Right ventricle myocardium superior (tissue), 1 donor: ENCODE measurements around the gene EXOC3L2. TPM values are rescaled to one million over a fixed set of nuclear protein-coding genes. Genes with fewer than 3 reads are reported as not detected.
"Not testable (repeated sequence)": the region's sequence is repeated elsewhere in the genome, so short reads cannot be mapped to it uniquely, and the experiment has no call there.

Experiments
- ATAC-seq: fragments of 200-7000 bp; cut with Tn5 transposase; one replicate; pipeline ENCODE4 v1.9.1; 2020; ENCODE audit warnings: mild to moderate bottlenecking; ENCODE audit not compliant: poor library complexity
- DNase-seq: peaks from one replicate; pipeline ENCODE4 v3.0.0-alpha.2; 2020
- intact Hi-C: fragments of 100-400 bp; cut with DNase I; formaldehyde crosslinking; loops from one replicate; pipeline ENCODE4 v1.11.2; 2022
- total RNA-seq: library from RNA; stranded (reverse); fragmentation: NEBNext Ultra II Directional; extraction: Animal tissue kit (Norgen Biotek cat#: 25700); gene quantifications from one replicate; pipeline ENCODE4 v1.2.1, GENCODE V29; 2021
- donor health status: DM: no; HTN: yes; CAD: no; lungs with severe emphysema.

The EXOC3L2 gene
- total RNA-seq, 1 donor from 2014 or later = 1.3 TPM

DNA sequence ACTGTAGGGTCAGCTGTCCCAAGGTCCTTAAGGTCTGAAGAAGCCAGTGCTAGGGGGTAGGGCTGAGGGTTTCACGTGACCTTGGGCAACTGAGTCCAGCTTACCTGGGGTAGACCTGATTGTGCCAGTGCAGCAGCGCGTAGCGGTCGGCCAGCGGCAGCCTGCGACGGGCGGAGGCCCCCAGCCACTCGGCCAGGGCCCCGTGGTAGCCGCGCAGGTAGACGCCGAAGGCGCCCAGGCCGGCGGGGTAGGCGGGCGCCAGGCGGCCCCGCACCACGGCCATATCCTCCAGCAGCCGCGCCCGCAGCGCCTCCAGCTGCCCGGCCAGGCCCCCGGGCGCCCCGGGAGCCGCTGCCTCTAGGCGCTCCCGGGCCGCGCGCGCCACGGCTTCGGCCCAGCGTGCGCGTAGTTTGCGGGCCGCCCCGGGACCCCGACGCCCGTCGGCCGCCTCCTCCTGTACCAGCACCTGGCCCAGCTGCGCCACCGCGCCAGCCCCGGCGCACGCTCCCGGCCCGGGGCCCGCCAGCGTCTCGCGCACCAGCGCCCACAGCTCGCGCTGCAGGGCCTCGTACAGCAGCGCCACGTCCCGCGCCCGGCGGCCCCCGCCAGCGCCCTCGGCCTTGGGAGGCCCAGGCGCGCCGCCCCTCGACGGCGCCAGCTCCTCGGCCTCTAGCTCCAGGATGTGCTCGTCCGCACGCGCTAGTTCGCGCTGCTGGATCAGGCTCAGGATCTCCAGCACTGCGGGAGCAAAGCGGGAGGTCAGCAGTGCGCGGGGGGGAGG is 10.9 kb downstream of the EXOC3L2 start:
- ATAC-seq (no peak), DNase-seq (no peak)
- intact Hi-C loops = no loop called here

DNA sequence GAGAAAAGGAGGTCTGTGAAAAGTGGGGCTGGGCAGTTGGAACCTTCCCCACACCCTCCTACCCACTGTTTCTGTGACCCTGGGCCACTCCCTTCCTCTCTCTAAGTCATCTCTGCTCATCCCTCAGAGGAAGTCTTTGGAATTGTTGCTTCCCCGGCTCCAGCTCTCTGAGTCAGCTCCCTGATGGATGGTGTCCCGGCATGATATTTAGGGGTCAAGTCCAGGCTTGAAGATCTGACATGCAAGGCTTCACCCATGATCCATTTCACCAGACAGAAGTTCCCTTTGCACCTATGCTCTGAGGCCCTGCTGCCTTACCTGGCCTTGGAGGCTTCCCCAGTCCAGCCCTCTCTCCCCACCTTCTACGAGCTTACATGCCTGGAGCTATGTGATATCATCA is 13.3 kb downstream of the EXOC3L2 start:
- ATAC-seq (no peak), DNase-seq (no peak)
- intact Hi-C loops = no loop called here

DNA sequence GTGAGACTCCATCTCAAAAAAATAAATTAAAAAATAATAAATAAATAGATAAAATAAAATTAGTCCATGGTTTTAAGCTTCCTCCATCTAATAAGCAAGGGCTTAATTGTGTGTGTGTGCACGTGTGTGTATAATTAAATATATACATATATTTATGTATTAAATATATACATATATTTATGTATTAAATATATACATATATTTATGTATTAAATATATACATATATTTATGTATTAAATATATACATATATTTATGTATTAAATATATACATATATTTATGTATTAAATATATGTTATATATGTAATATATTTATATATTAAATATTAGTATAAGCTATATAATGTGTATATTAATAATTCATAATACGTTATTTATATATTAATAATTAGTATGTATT is 16.2 kb downstream of the EXOC3L2 start:
- ATAC-seq, DNase-seq, intact Hi-C loops: not testable (repeated sequence)

DNA sequence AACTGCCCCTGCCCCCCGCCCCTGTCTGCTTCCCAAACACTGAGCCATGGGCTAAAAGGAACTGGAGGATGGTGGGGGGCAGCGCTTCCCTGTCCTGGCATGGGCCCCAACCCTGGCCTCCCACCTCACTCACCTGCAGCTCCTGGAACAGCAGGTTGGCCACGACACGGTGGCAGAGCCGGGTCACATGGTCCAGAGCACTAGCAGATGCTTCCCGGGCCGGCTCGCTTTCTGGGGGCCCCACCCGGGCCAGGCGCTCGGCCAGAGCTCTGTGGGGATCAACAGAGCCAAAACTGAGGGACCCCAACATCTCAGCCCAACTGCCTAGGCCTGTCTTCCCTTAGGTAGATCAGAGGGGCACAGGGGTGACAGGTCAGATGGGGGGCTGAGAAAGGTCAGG is 20.6 kb downstream of the EXOC3L2 start:
- intact Hi-C loops = no loop called here
- no peak for DNase-seq
- ATAC-seq = no peak

DNA sequence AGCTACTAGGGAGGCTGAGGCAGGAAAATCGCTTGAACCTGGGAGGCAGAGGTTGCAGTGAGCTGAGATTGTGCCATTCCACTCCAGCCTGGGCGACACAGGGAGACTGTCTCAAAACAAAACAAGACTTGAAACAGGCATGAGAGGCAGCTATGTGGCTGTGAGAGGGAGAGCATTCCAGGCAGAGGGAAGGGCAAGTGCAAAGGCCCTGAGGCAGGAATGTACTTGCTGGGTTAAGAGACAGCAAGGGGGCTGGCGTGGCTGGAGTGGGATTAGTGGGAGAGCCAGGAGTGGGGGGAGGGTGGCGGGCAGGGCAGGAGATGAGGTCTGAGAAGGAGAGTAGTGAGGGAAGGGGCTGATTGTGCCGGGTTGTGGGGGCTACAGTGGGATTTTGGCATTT is 21.3 kb downstream of the EXOC3L2 start:
- DNase-seq (no peak), ATAC-seq (no peak)
- intact Hi-C loops = no loop called here

DNA sequence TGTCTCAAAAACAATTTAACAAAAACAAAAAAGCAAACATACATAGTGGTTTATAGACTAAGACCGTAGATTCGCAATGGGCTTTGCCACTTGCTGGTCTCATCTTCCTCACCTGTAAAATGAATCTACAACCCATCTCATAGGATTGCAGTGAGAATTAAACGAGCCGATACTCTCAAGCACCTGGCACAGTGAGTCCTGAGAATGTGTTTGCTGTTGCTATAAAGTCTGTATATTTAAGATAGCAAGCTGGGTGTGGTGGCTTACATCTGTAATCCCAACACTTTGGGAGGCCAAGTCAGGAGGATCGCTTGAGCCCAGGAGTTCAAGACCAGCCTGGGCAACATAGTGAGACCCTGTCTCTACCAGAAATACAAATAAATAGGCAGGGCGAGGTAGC is 22.5 kb downstream of the EXOC3L2 start:
- intact Hi-C loops = no loop called here
- no peak for DNase-seq
- no peak for ATAC-seq

DNA sequence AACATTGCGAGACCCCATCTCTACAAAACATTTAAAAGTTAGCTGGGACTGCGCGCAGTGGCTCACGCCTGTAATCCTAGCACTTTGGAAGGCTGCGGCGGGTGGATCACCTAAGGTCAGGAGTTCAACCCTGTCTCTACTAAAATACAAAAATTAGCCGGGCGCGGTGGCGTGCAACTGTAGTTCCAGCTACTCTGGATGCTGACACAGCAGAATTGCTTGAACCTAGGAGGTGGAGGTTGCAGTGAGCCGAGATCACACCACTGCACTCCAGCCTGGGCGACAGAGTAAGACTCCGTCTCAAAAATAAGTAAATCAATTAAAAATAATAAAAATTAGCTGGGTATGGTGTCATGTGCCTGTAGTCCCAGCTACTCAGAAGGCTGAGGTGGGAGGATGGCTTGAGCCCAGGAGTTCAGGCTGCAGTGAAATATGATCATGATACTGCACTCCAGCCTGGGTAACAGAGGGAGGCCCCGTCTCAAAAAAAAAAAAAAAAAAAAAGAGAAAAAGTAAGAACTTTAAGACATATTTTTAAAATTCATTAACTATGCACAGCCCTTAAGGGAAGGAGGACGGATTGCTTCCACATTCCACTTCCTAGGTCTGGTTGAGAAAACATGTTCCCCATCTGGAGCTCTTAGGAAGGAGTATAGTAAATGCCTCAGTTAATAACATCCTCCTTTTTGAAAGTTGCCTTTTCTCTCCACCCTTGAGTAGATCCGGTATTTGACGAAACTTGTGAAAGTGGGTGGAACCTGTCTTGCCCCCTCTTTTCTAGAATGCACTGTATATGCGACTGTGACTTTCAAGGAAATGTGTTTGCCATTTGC is 26.1 kb downstream of the EXOC3L2 start:
- no peak for DNase-seq
- intact Hi-C loops = no loop called here
- no peak for ATAC-seq

DNA sequence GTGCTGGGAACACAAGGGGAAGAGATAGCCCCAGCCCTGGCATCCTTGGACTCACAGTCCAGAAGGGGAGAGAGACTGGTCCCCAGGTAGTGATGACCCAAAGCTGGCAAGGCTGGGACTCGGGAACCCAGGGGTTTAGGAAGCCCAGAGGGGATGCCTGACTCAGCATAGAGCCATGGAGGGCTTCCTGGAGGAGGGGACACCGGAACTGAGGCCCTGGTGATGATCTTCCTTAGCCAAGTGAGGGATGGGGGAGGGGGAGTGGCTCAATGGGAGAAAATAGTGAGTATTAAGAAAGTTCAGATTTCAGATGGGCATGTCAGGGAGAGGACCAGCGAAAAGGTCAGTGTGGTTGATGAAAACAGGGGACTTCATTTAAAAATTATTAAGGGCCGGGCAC is 26.8 kb downstream of the EXOC3L2 start:
- intact Hi-C loops = no loop called here
- ATAC-seq (no peak), DNase-seq (peak; percentile 4)

DNA sequence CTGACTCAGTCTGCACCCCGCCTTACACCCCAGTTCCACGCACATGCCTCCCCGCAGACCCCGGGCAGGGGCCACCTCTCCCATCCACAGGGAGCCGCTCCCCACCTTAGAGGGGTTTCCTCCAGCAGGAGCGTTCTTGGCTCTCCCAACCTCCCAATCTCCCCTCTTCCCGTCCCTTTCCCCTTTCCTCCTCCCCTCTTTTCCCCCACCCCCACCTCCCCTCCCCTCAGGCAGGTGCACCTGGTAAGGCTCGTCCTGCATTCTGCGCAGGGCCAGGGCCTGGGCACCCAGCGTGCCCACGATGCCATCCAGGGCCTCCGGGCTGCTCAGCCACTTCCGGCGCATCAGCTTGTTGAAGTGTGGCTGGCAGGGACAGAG is 27.3 kb downstream of the EXOC3L2 start:
- peak; percentile 30 for DNase-seq
- no peak for ATAC-seq
- intact Hi-C loops = no loop called here

DNA sequence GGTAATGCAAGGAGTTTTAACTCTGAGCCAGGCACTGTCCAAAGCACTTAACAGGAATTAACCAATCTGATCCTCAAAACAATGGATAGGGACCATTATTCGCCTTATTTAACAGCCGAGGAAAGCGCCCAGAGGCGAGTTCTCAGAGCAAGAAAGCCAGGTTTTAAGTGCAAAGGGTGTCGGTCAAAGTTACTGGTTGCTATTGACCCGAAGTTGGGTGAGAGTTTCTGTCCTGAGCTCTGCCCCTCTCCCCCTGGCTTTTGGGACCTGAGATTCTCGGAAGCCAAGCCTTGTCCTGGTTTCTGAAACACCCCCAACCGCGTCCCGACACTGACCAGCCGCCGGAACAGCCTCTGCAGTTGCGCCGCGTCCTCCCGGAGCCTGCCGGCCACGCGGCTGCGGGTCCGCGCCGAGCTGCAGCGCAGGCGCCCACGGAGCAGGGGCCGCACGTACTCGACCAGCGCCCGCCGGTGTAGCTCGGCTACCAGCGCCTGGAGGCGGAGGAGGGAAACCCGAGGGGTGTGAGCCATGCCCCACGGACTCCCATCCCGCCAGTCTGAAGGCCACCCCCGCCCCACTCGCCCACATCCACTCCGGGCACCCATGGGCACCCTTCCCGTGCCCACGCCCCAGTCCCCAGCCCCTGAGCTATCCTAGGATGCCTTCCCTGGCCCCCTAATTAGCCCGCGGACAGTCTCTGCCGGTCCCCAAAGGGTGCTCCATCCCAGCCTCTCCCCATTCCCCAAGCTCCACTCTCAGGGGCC is 27.8 kb downstream of the EXOC3L2 start:
- DNase-seq (peak; percentile 18), ATAC-seq (peak; percentile 25)
- intact Hi-C loops = no loop called here

DNA sequence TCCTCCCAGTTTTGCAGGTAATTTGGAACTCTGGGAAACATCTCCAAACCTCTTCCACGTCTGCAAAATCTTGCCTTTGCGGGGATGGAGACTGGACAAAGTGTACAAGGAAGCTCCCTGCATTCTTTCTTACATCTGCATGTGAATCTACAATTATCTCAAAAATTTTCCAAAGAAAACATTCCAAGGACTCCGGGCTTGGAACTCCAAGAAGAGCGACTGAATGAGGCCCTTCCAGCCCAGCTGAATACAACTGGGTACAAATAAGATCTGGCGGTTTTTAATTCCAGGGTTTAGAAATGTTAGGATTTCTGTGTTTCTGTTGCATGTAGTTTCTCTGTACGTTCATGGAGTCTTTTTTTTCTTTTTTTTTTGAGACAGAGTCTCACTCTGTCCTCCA is 28.5 kb downstream of the EXOC3L2 start:
- intact Hi-C loops = no loop called here
- no peak for DNase-seq
- no peak for ATAC-seq

DNA sequence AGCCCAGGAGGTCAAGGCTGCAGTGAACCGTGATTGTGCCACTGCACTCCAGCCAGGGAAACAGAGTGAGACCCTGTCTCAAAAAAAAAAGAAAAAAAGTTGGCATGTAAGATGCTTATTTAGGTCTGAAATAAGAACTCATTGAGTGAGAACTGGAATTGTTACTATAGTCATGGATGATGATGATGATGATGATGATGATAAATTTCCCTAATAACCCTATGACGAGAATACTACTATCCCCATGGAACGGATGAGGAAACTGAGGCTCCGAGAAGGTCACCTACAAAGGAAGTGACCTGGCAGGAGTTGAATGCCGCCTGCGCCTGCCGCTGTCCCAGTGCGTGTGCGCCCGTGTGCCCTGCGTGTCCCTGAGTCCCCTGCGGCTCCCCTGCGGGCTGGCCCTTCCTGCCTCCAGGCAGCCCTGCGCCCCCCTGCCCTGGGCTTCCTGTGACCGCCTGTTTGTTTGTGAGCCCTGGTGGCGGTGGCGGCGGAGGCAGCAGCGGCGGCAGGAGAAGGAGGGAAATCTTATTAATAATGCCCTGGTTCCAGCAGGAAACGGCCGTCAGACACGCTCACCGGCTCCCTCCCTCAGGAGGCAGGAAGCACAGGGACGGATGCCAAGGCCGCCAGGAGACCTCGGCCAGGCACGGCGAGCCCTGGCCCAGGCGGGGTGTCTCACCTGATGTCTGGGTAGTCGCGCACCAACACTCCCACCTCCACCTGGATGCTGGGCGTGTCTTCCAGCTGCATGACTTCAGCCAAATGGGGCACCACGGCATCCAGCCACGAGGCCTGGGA is 29.6 kb downstream of the EXOC3L2 start:
- ATAC-seq = no peak
- intact Hi-C loops = no loop called here
- peak; percentile 52 for DNase-seq

DNA sequence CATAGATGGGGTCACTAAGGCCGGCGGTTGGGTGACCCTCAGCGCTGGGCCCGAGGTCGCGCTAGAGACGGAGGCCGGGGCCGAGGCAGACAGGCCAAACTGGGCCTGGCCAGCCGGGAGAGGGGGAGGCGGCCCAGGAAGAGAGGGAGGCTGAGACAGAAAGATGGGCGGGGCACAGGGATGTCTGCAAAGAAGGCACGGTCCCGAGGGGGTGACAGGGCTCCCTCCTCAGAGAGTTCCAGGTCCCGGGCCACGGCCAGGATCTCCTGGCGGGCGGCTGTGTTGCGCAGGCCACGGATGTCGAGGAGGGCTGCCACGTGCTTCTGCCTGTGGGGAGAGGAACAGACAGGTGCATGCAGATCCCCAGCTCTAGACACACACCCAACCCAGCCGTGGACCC is 32.2 kb downstream of the EXOC3L2 start:
- DNase-seq = peak; percentile 5
- no peak for ATAC-seq
- intact Hi-C loops = no loop called here

DNA sequence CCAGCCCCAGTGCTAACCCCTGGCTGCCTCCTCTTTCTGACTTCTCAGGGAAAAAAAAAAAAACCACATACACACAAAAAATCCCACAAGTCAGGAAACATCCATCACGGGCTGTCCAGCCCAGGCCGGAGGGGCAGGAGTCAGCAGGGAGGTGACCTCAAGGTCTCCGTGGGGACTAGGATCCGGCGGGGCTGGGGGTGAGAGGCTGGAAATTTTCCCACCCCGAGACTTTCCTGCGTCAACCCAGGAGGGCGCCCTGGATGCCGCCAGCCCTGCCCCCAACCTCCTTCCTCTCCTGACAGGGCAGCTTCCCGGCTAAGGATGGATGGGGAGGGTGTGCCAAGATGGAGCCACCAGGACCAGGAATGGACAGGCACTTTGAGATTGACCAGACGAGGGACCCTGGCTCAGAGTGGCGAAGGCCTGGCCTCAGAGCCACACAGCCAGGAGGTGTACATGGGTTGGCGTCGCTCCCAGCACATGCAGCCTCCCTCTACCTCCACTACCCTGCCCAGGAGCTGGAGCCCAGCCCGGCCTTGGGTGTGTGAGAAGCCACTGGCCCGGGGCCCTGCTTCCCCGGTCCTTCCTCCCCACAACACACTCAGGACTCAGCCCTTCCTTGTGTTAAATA is 33.3 kb downstream of the EXOC3L2 start:
- ATAC-seq (peak; percentile 57), DNase-seq (peak; percentile 80)
- intact Hi-C loops = no loop called here

DNA sequence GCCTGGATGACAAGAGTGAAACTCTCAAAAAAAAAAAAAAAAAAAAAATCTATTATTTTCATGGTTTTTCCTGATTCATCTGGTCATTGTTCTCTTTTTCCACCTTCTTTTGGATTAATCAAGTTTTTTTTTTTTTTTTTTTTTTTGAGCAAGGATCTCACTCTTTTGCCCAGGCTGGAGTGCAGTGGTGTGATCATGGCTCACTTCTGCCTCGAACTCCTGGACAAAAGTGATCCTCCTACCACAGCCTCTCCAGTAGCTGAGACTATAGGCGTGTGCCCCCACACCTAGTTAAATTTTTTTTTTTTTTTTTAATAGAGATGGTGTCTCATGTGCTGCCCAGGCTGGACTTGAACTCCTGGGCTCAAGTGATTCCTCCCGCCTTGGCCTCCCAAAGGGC is 38.9 kb downstream of the EXOC3L2 start:
- ATAC-seq (no peak), DNase-seq (no peak)
- intact Hi-C loops = no loop called here

DNA sequence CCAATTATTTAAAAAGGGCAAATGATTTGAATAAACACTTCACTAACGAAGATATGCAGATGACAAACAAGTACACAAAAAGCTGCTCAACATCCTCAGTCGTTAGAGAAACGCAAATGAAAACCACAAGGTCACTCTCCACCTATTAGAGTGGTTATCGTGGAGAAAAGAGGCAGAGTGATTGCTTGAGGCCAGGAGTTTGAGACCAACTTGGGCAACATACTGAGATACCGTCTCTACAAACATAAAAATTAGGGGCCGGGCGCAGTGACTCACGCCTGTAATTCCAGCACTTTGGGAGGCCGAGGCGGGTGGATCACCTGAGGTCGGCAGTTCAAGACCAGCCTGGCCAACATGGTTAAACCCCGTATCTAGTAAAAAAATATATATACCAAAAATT is 39.4 kb downstream of the EXOC3L2 start:
- ATAC-seq = no peak
- no peak for DNase-seq
- intact Hi-C loops = no loop called here

DNA sequence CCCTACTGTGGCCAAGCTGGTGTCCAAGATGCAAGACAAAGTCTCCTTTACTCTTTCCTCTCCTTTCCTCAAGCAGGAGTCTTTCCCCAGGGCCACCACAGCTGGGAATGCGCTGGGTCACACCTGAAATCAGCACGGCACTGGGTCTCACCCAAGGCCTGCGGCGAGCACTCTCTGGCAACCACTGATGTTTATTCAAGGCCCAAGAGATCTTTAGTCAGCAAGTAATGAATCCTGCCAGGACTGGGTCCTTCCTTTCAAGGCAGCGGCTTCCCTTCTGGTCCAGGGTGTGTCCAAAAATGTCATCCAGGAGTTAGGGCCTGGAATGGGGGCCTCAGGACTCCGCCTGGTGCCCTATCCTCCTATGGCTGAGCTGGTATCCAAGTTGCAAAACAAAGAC is 42.6 kb downstream of the EXOC3L2 start:
- intact Hi-C loops = no loop called here
- DNase-seq = peak; percentile 15
- ATAC-seq = no peak

DNA sequence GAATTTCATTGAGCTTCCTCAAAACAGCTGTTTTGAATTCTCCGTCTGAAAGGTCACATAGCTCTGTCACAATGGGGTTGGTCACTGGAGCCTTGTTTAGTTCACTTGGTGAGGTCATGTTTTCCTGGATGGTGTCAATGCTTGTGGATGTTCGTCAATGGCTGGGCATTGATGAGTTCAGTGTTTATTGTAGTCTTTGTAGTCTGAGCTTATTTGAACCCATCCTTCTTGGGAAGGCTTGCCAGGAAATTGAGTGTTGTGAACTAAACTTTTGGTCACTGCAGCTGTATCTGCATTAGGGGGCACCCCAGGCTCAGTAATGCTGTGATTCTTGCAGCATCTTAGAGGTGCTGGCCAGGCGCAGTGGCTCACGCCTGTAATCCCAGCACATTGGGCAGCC is 44.6 kb downstream of the EXOC3L2 start:
- ATAC-seq = no peak
- intact Hi-C loops = no loop called here
- DNase-seq = peak; percentile 42
